ENCODE data around the gene ABCG1. TPM values are rescaled to one million over a fixed set of nuclear protein-coding genes. Genes with fewer than 3 reads are reported as not detected.

The ABCG1 gene
- total and polyA plus RNA-seq, 7 donors, result 6.0 to 19.3 (median 11.6) TPM

GRCh38 chr21:42234041-42234440 lies 15.1 kb downstream of the ABCG1 start:
- 41 to 61% methylated on average over 8 of the region's 8 CpGs for WGBS, 2 donors
- intact Hi-C loops (cut with DNase I), result loop anchor here (10.0 kb wide), 1 partner anchor 809 kb away; the partner anchor contains the start of gene MX1
- peaks cover 0 to 78% (median 57%) of the 10 kb centered on the region in 4 donors for H3K4me1 ChIP-seq
- no peaks in the 10 kb centered on the region for H3K9me3 ChIP-seq
- H3K36me3 ChIP-seq, result no peaks in the 10 kb centered on the region
- peak overlapping the region in 3 of 4 donors; percentile 52 to 61 (median 59) for H3K4me3 ChIP-seq
- no peak for TF ChIP-seq EP300 (IDR thresholded peaks at IDR 0.05)
- no peak for TF ChIP-seq CTCF (IDR thresholded peaks at IDR 0.05)
- TF ChIP-seq POLR2AphosphoS5 (IDR thresholded peaks at IDR 0.05), result no peak
- no peak for TF ChIP-seq POLR2A (IDR thresholded peaks at IDR 0.05)
- H3K27ac ChIP-seq, result peak overlapping the region; percentile 86 to 90 (median 90)
- no peaks in the 10 kb centered on the region for H3K27me3 ChIP-seq
- no peak for DNase-seq

- peak; percentile 88 for DNase-seq
- WGBS, 2 donors, result 2 to 4% methylated on average over 73 of the region's 73 CpGs
- H3K27me3 ChIP-seq, result no peaks in the 10 kb centered on the region
- H3K9me3 ChIP-seq, result no peaks in the 10 kb centered on the region
- peak overlapping the region; percentile 86 to 90 (median 90) for H3K27ac ChIP-seq
- no peaks in the 10 kb centered on the region for H3K36me3 ChIP-seq
- peaks cover 0 to 72% (median 56%) of the 10 kb centered on the region in 4 donors for H3K4me1 ChIP-seq
- H3K4me3 ChIP-seq, result peak overlapping the region; percentile 39 to 61 (median 56)
- no peak for TF ChIP-seq POLR2A (IDR thresholded peaks at IDR 0.05)
- peak in 2 of 4 donors; percentile 44 to 59 for TF ChIP-seq EP300 (IDR thresholded peaks at IDR 0.05)
- TF ChIP-seq POLR2AphosphoS5 (IDR thresholded peaks at IDR 0.05), result peak; percentile 41 to 70 (median 67)
- intact Hi-C loops (cut with DNase I), result loop anchor here (10.0 kb wide), 1 partner anchor 810 kb away; the partner anchor contains the start of gene MX1
These were observed 15.7 kb downstream of the ABCG1 start for GRCh38 chr21:42234464-42235241.

GRCh38 chr21:42235593-42235992 lies 16.7 kb downstream of the ABCG1 start:
- Histone ChIP-seq H3K4me3 (peak overlapping the region in 2 of 4 donors; percentile 59 to 61), H3K36me3 (no peaks in the 10 kb centered on the region), H3K27me3 (no peaks in the 10 kb centered on the region), H3K4me1 (peaks cover 0 to 65% (median 56%) of the 10 kb centered on the region in 4 donors), H3K27ac (peak overlapping the region in 3 of 4 donors; percentile 86 to 90 (median 90)), H3K9me3 (no peaks in the 10 kb centered on the region)
- WGBS, 2 donors, result 86 to 92% methylated on average over 9 of the region's 9 CpGs
- DNase-seq, result no peak
- TF ChIP-seq POLR2AphosphoS5 (IDR thresholded peaks at IDR 0.05) (peak in 3 of 4 donors; percentile 37 to 86 (median 78)), EP300 (IDR thresholded peaks at IDR 0.05) (no peak)
- intact Hi-C loops (cut with DNase I), result loop anchor here (10.0 kb wide), 1 partner anchor 811 kb away; the partner anchor contains the start of gene MX1

- Histone ChIP-seq H3K4me1 (peaks cover 0 to 61% (median 52%) of the 10 kb centered on the region in 4 donors), H3K27ac (peak overlapping the region in 3 of 4 donors; percentile 86 to 90 (median 90)), H3K36me3 (no peaks in the 10 kb centered on the region), H3K9me3 (no peaks in the 10 kb centered on the region), H3K4me3 (no peak overlapping the region), H3K27me3 (no peaks in the 10 kb centered on the region)
- 86 to 92% methylated on average over 10 of the region's 10 CpGs for WGBS, 2 donors
- intact Hi-C loops (cut with DNase I), result loop anchor here (2.0 to 10.0 kb wide), 2 partner anchors 19 to 811 kb away; partner anchors contain the start of gene MX1
- DNase-seq, result no peak
- no peak for TF ChIP-seq EP300 (IDR thresholded peaks at IDR 0.05)
- no peak for TF ChIP-seq CTCF (IDR thresholded peaks at IDR 0.05)
- TF ChIP-seq POLR2AphosphoS5 (IDR thresholded peaks at IDR 0.05), result no peak
- TF ChIP-seq POLR2A (IDR thresholded peaks at IDR 0.05), result no peak
These were observed 17.1 kb downstream of the ABCG1 start for GRCh38 chr21:42236014-42236413.

GRCh38 chr21:42236693-42237092 lies 17.8 kb downstream of the ABCG1 start:
- DNase-seq, result no peak
- TF ChIP-seq CTCF (IDR thresholded peaks at IDR 0.05), result no peak
- TF ChIP-seq POLR2AphosphoS5 (IDR thresholded peaks at IDR 0.05), result no peak
- TF ChIP-seq POLR2A (IDR thresholded peaks at IDR 0.05), result no peak
- no peak for TF ChIP-seq EP300 (IDR thresholded peaks at IDR 0.05)
- Histone ChIP-seq H3K36me3 (no peaks in the 10 kb centered on the region), H3K27me3 (no peaks in the 10 kb centered on the region), H3K9me3 (no peaks in the 10 kb centered on the region), H3K4me3 (no peak overlapping the region), H3K4me1 (peaks cover 0 to 54% (median 45%) of the 10 kb centered on the region in 4 donors), H3K27ac (peak overlapping the region in 3 of 4 donors; percentile 86 to 90 (median 90))
- WGBS, 2 donors, result 41 to 57% methylated on average over 3 of the region's 3 CpGs
- intact Hi-C loops (cut with DNase I), result loop anchor here (2.0 to 10.0 kb wide), 2 partner anchors 18 to 812 kb away; partner anchors contain the start of gene MX1
